ENCODE results near the gene KCNQ1. TPM values are rescaled to one million over a fixed set of nuclear protein-coding genes. Genes with fewer than 3 reads are reported as not detected.

Gene KCNQ1
- total RNA-seq, 3 donors from 2014 or later (not counting 1 experiment from before 2014, with no cell fraction given), result 1.9 to 7.8 (median 3.3) TPM

DNA sequence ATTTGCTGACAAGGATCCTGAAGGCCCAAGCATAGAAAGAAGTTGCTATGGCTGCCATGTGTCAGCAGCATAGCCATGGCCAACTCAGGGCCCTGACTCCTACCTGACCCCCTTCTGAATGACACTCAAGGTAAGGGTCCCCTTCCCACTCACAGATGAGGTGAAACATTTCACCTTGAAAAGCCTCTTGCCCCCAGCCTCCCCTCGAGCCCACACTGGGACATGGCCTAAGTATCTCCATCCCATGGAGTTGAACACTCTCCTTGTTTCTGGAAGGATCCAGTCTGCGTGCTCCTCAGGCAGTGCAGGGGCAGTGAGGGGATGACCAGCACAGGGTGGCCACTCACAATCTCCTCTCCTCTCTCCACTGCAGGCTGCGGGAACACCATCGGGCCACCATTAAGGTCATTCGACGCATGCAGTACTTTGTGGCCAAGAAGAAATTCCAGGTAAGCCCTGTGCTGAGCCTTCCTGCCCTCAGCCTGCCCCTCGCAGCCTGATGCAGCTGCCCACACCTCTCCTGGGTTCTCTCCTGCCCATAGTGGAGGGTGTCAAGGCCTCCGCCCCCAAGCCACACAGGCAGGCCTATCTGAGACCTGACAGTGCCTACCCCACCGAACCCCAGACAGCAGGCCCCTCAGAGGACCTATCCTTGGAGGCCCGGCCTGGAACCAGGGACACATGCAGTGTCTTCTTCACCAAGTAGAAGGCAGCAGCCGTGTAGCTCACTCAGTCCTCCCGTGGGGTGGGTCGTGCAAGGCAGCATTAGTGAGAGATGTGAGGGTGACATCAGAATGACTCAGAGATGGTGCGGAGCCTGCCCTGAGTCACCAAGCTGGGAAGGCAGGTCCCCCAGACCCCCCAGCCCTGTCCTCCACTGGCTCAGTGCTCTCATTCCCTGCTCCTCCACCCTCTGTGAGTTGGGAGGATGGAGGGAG, 323.9 kb downstream of the KCNQ1 start:
- WGBS (ENCODE audit: insufficient coverage), result 91% methylated on average over 14 of the region's 14 CpGs
- peaks cover 25% of the 10 kb centered on the region in 2 donors for H3K27me3 Mint-ChIP-seq (ENCODE audit: low read depth in 2 of 2)
- intact Hi-C loops (cut with micrococcal nuclease), result no loop called here

GRCh38 chr11:2769409-2770095, 324.7 kb downstream of the KCNQ1 start:
- H3K27ac Mint-ChIP-seq, result no peak overlapping the region
- no peaks in the 10 kb centered on the region for H3K9me3 Mint-ChIP-seq
- H3K27me3 Mint-ChIP-seq (ENCODE audit: low read depth in 2 of 2), result peaks cover 27 to 29% of the 10 kb centered on the region in 2 donors
- DNase-seq (peak in 1 of 2 donors; percentile 6), ATAC-seq (no peak)
- no peaks in the 10 kb centered on the region for H3K36me3 Mint-ChIP-seq
- 89% methylated on average over 14 of the region's 14 CpGs for WGBS (ENCODE audit: insufficient coverage)
- TF ChIP-seq CTCF (IDR thresholded peaks at IDR 0.05), result no peak
- Histone ChIP-seq H3K36me3 (ENCODE audit: control insufficient read depth, insufficient read depth, low read length) (no peaks in the 10 kb centered on the region), H3K27me3 (ENCODE audit: control insufficient read depth, insufficient read depth, low read length) (no peaks in the 10 kb centered on the region), H3K27ac (ENCODE audit: low read length) (no peak overlapping the region), H3K9me3 (ENCODE audit: control insufficient read depth, insufficient read depth, low read length) (no peaks in the 10 kb centered on the region), H3K4me1 (ENCODE audit: control insufficient read depth, insufficient read depth, low read length) (no peaks in the 10 kb centered on the region), H3K4me3 (ENCODE audit: low read length) (no peak overlapping the region)
- no peaks in the 10 kb centered on the region for H3K4me1 Mint-ChIP-seq
- intact Hi-C loops (cut with micrococcal nuclease), result no loop called here
- no peak overlapping the region for H3K4me3 Mint-ChIP-seq

More for the DNA sequence above, 323.9 kb downstream of the KCNQ1 start:
- TF ChIP-seq CTCF (IDR thresholded peaks at IDR 0.05), result no peak
- no peaks in the 10 kb centered on the region for H3K9me3 ChIP-seq (ENCODE audit: control insufficient read depth, insufficient read depth, low read length)
- DNase-seq, result peak in 1 of 2 donors; percentile 11
- no peaks in the 10 kb centered on the region for H3K36me3 ChIP-seq (ENCODE audit: control insufficient read depth, insufficient read depth, low read length)
- Mint-ChIP-seq H3K27ac (no peak overlapping the region), H3K4me3 (no peak overlapping the region), H3K9me3 (no peaks in the 10 kb centered on the region), H3K36me3 (no peaks in the 10 kb centered on the region), H3K4me1 (no peaks in the 10 kb centered on the region)
- no peak overlapping the region for H3K27ac ChIP-seq (ENCODE audit: low read length)
- no peak for ATAC-seq
- H3K4me1 ChIP-seq (ENCODE audit: control insufficient read depth, insufficient read depth, low read length), result no peaks in the 10 kb centered on the region
- H3K4me3 ChIP-seq (ENCODE audit: low read length), result no peak overlapping the region
- H3K27me3 ChIP-seq (ENCODE audit: control insufficient read depth, insufficient read depth, low read length), result no peaks in the 10 kb centered on the region

DNA sequence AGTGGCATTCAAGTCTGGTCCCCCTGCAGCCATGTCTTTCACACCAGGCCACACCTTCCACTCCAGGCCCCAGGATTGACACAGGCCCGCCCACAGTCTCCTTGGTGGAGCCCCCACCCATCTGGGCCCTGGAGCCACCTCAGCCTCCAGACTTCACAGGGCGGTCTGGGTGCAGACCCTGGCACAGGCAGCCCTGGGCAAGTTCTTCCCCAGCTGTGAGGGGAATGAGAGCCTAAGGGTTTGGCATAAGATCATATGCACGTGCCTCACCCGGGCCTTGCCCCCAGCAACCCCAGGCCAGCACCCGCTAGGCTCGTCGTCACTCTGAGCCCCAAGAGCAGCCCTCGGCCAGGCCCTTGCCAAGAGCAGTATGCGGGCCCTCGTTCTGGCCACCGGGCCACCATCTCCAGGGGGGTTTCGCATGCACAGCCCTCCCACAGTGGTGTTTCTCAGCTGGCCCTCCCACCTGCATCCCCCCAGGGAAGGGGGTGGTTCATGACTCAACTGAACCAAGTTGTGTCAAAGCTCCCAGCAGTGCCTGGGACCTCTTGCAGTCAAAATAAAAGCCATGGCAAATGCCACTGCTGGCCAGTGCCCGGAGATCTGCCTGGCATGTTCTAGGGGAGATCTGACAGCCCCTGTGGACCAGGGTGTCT, 325.4 kb downstream of the KCNQ1 start:
- 92% methylated on average over 13 of the region's 13 CpGs for WGBS (ENCODE audit: insufficient coverage)
- DNase-seq, result peak in 1 of 2 donors; percentile 11

More for the DNA sequence above, 325.4 kb downstream of the KCNQ1 start:
- H3K27ac ChIP-seq (ENCODE audit: low read length), result no peak overlapping the region
- no peaks in the 10 kb centered on the region for H3K9me3 Mint-ChIP-seq
- intact Hi-C loops (cut with micrococcal nuclease), result no loop called here
- H3K9me3 ChIP-seq (ENCODE audit: control insufficient read depth, insufficient read depth, low read length), result no peaks in the 10 kb centered on the region
- H3K36me3 Mint-ChIP-seq, result no peaks in the 10 kb centered on the region
- peaks cover 27 to 29% of the 10 kb centered on the region in 2 donors for H3K27me3 Mint-ChIP-seq (ENCODE audit: low read depth in 2 of 2)
- no peak for ATAC-seq
- H3K27me3 ChIP-seq (ENCODE audit: control insufficient read depth, insufficient read depth, low read length), result no peaks in the 10 kb centered on the region
- H3K36me3 ChIP-seq (ENCODE audit: control insufficient read depth, insufficient read depth, low read length), result no peaks in the 10 kb centered on the region
- no peak overlapping the region for H3K4me3 Mint-ChIP-seq
- no peak overlapping the region for H3K27ac Mint-ChIP-seq
- no peaks in the 10 kb centered on the region for H3K4me1 Mint-ChIP-seq
- no peaks in the 10 kb centered on the region for H3K4me1 ChIP-seq (ENCODE audit: control insufficient read depth, insufficient read depth, low read length)
- H3K4me3 ChIP-seq (ENCODE audit: low read length), result no peak overlapping the region
- no peak for TF ChIP-seq CTCF (IDR thresholded peaks at IDR 0.05)
